ENCODE measurements around the gene RANBP9. TPM values are rescaled to one million over a fixed set of nuclear protein-coding genes. Genes with fewer than 3 reads are reported as not detected.

Gene RANBP9
- total RNA-seq, 1 donor from 2014 or later, result 40.4 TPM

- Mint-ChIP-seq H3K4me1 (ENCODE audit: unreplicated experiment) (no peaks in the 10 kb centered on the region), H3K27me3 (no peaks in the 10 kb centered on the region), H3K27ac (no peak overlapping the region), H3K9me3 (no peaks in the 10 kb centered on the region), H3K4me3 (no peak overlapping the region), H3K36me3 (peaks cover 20% of the 10 kb centered on the region)
- no peak for TF ChIP-seq CTCF (conservative IDR thresholded peaks at IDR 0.05)
- no peak for DNase-seq (ENCODE audit: extremely low spot score, unreplicated experiment)
These were observed 75.5 kb downstream of the RANBP9 start for GRCh38 chr6:13635948-13636658.

- Mint-ChIP-seq H3K4me1 (ENCODE audit: unreplicated experiment) (no peaks in the 10 kb centered on the region), H3K9me3 (no peaks in the 10 kb centered on the region), H3K27ac (no peak overlapping the region), H3K36me3 (peaks cover 13% of the 10 kb centered on the region), H3K27me3 (no peaks in the 10 kb centered on the region), H3K4me3 (no peak overlapping the region)
- no peak for TF ChIP-seq CTCF (conservative IDR thresholded peaks at IDR 0.05)
- no peak for DNase-seq (ENCODE audit: extremely low spot score, unreplicated experiment)
These were observed 78.3 kb downstream of the RANBP9 start for GRCh38 chr6:13633343-13633742.

GRCh38 chr6:13630499-13630898 lies 81.1 kb downstream of the RANBP9 start:
- Mint-ChIP-seq H3K4me1 (ENCODE audit: unreplicated experiment) (no peaks in the 10 kb centered on the region), H3K27ac (no peak overlapping the region), H3K27me3 (no peaks in the 10 kb centered on the region), H3K4me3 (no peak overlapping the region), H3K9me3 (no peaks in the 10 kb centered on the region), H3K36me3 (peaks cover 6% of the 10 kb centered on the region)
- TF ChIP-seq CTCF (conservative IDR thresholded peaks at IDR 0.05), result no peak
- no peak for DNase-seq (ENCODE audit: extremely low spot score, unreplicated experiment)

GRCh38 chr6:13629459-13630116 lies 82.0 kb downstream of the RANBP9 start:
- Mint-ChIP-seq H3K27ac (no peak overlapping the region), H3K9me3 (no peaks in the 10 kb centered on the region), H3K4me3 (no peak overlapping the region), H3K36me3 (peaks cover 3% of the 10 kb centered on the region), H3K27me3 (no peaks in the 10 kb centered on the region), H3K4me1 (ENCODE audit: unreplicated experiment) (no peaks in the 10 kb centered on the region)
- no peak for DNase-seq (ENCODE audit: extremely low spot score, unreplicated experiment)
- no peak for TF ChIP-seq CTCF (conservative IDR thresholded peaks at IDR 0.05)

GRCh38 chr6:13624871-13625288 lies 86.8 kb downstream of the RANBP9 start:
- Mint-ChIP-seq H3K36me3 (peaks cover 17% of the 10 kb centered on the region), H3K4me1 (ENCODE audit: unreplicated experiment) (no peaks in the 10 kb centered on the region), H3K4me3 (no peak overlapping the region), H3K27ac (no peak overlapping the region), H3K9me3 (no peaks in the 10 kb centered on the region), H3K27me3 (no peaks in the 10 kb centered on the region)
- DNase-seq (ENCODE audit: extremely low spot score, unreplicated experiment), result no peak
- peak; percentile 71 for TF ChIP-seq CTCF (conservative IDR thresholded peaks at IDR 0.05)
